WTC11 (cell line): ENCODE results near the gene GRB10. TPM values are rescaled to one million over a fixed set of nuclear protein-coding genes. Genes with fewer than 3 reads are reported as not detected.

Experiments
- ATAC-seq: fragments of 200-7000 bp; cut with Tn5 transposase; 2 replicates; pipeline ENCODE4 v1.10.0; 2021; ENCODE audit warnings: mild to moderate bottlenecking, moderate library complexity
- CTCF ChIA-PET: fragments of 300-600 bp; sonication (Branson Sonifier 250); formaldehyde crosslinking; loops from one replicate; lab custom pipeline; 2021; ENCODE audit warnings: antibody characterized with exemption; lab: Charles Lee
- POLR2A ChIA-PET: fragments of 350-600 bp; sonication (Branson Sonifier 250); formaldehyde crosslinking; loops from one replicate; lab custom pipeline; 2021; ENCODE audit warnings: antibody characterized with exemption; lab: Charles Lee
- DNase-seq: peaks from one replicate; pipeline ENCODE4 v3.0.0; 2021; ENCODE audit warnings: low spot score
- H3K27ac Mint-ChIP-seq: 2 replicates; pipeline ENCODE4 v1.8.0; 2021; ENCODE audit warnings: mixed read lengths
- H3K27me3 Mint-ChIP-seq: 2 replicates; pipeline ENCODE4 v1.8.0; 2021; ENCODE audit warnings: low read depth, mild to moderate bottlenecking, moderate library complexity, mixed read lengths
- H3K36me3 Mint-ChIP-seq: 2 replicates; pipeline ENCODE4 v1.8.0; 2021; ENCODE audit warnings: mixed read lengths
- H3K4me1 Mint-ChIP-seq: 2 replicates; pipeline ENCODE4 v1.8.0; 2022; ENCODE audit warnings: mixed read lengths
- H3K4me3 Mint-ChIP-seq: 2 replicates; pipeline ENCODE4 v1.8.0; 2021; ENCODE audit warnings: mild to moderate bottlenecking, moderate library complexity, mixed read lengths
- H3K9me3 Mint-ChIP-seq: 2 replicates; pipeline ENCODE4 v1.8.0; 2021; ENCODE audit warnings: mixed read lengths
- CTCF ChIP-seq: fragments of 200-600 bp; IDR thresholded peaks from 2 replicates; pipeline ENCODE4 v1.8.0; 2022; ENCODE audit warnings: antibody characterized with exemption
- E2F4 ChIP-seq: sonication (generic); formaldehyde crosslinking; IDR thresholded peaks from 2 replicates; pipeline ENCODE4 v1.8.1; 2022; ENCODE audit warnings: low read depth, mild to moderate bottlenecking, moderate library complexity, missing genetic modification reagents, borderline replicate concordance
- ELF4 ChIP-seq: sonication (generic); formaldehyde crosslinking; IDR thresholded peaks from 2 replicates; pipeline ENCODE4 v1.8.1; 2022; ENCODE audit warnings: low read depth, mild to moderate bottlenecking, moderate library complexity, missing genetic modification reagents
- EMX1 ChIP-seq: fragments of 250-450 bp; sonication (Bioruptor Pico); IDR thresholded peaks from 2 replicates; pipeline ENCODE4 v1.8.0; 2021; ENCODE audit warnings: mild to moderate bottlenecking
- FOXJ3 ChIP-seq: sonication (generic); formaldehyde crosslinking; IDR thresholded peaks from 2 replicates; pipeline ENCODE4 v1.9.0; 2021; ENCODE audit warnings: missing genetic modification reagents, mild to moderate bottlenecking, borderline replicate concordance
- FOXK1 ChIP-seq: sonication (generic); formaldehyde crosslinking; IDR thresholded peaks from 2 replicates; pipeline ENCODE4 v1.8.0; 2022; ENCODE audit warnings: mild to moderate bottlenecking, moderate library complexity, missing genetic modification reagents
- GRHL2 ChIP-seq: fragments of 250-450 bp; sonication (Bioruptor Pico); IDR thresholded peaks from 2 replicates; pipeline ENCODE4 v1.8.0; 2022; ENCODE audit warnings: mild to moderate bottlenecking, moderate library complexity; ENCODE audit not compliant: insufficient replicate concordance, severe bottlenecking
- GTF2I ChIP-seq: fragments of 250-450 bp; sonication (Bioruptor Pico); conservative IDR thresholded peaks from 2 replicates; pipeline ENCODE4 v1.4.0; 2021; ENCODE audit warnings: mild to moderate bottlenecking
- HMGA2 ChIP-seq: fragments of 250-450 bp; sonication (Bioruptor Pico); IDR thresholded peaks from 2 replicates; pipeline ENCODE4 v1.4.0; 2021; ENCODE audit warnings: mild to moderate bottlenecking, moderate library complexity
- IRF1 ChIP-seq: sonication (generic); formaldehyde crosslinking; IDR thresholded peaks from 2 replicates; pipeline ENCODE4 v1.8.0; 2023; ENCODE audit warnings: missing genetic modification reagents
- JUN ChIP-seq: sonication (generic); formaldehyde crosslinking; IDR thresholded peaks from 2 replicates; pipeline ENCODE4 v1.8.0; 2023; ENCODE audit warnings: mild to moderate bottlenecking, missing genetic modification reagents
- MAX ChIP-seq: sonication (generic); formaldehyde crosslinking; IDR thresholded peaks from 2 replicates; pipeline ENCODE4 v1.8.0; 2022; ENCODE audit warnings: mild to moderate bottlenecking, missing genetic modification reagents
- MLX ChIP-seq: sonication (generic); formaldehyde crosslinking; IDR thresholded peaks from 2 replicates; pipeline ENCODE4 v1.8.1; 2023; ENCODE audit warnings: mild to moderate bottlenecking, missing genetic modification reagents, moderate library complexity
- MXD4 ChIP-seq: fragments of 250-450 bp; sonication (Bioruptor Pico); IDR thresholded peaks from 2 replicates; pipeline ENCODE4 v1.8.0; 2021; ENCODE audit warnings: mild to moderate bottlenecking, moderate library complexity, borderline replicate concordance
- NFE2L1 ChIP-seq: sonication (generic); formaldehyde crosslinking; IDR thresholded peaks from 2 replicates; pipeline ENCODE4 v1.8.1; 2023; ENCODE audit warnings: missing genetic modification reagents
- OVOL2 ChIP-seq: fragments of 250-450 bp; sonication (Bioruptor Pico); IDR thresholded peaks from 2 replicates; pipeline ENCODE4 v1.9.0; 2021; ENCODE audit warnings: mild to moderate bottlenecking, borderline replicate concordance
- SP1 ChIP-seq: sonication (generic); formaldehyde crosslinking; conservative IDR thresholded peaks from 2 replicates; pipeline ENCODE4 v1.8.1; 2022; ENCODE audit warnings: missing genetic modification reagents
- USF2 ChIP-seq: sonication (generic); formaldehyde crosslinking; IDR thresholded peaks from 2 replicates; pipeline ENCODE4 v1.8.1; 2023; ENCODE audit warnings: mild to moderate bottlenecking, missing genetic modification reagents, moderate library complexity
- ZBTB21 ChIP-seq: sonication (generic); formaldehyde crosslinking; IDR thresholded peaks from 2 replicates; pipeline ENCODE4 v1.8.1; 2023; ENCODE audit warnings: mild to moderate bottlenecking, missing genetic modification reagents, borderline replicate concordance
- ZNF121 ChIP-seq: sonication (generic); formaldehyde crosslinking; IDR thresholded peaks from 2 replicates; pipeline ENCODE4 v1.8.0; 2023; ENCODE audit warnings: missing genetic modification reagents
- ZNF138 ChIP-seq: sonication (generic); formaldehyde crosslinking; conservative IDR thresholded peaks from 2 replicates; pipeline ENCODE4 v1.8.1; 2022; ENCODE audit warnings: mild to moderate bottlenecking, moderate library complexity, missing genetic modification reagents
- ZNF423 ChIP-seq: fragments of 250-450 bp; sonication (Bioruptor Pico); IDR thresholded peaks from 2 replicates; pipeline ENCODE4 v2.1.2; 2022; ENCODE audit warnings: mild to moderate bottlenecking, moderate library complexity
- total RNA-seq: library from RNA; stranded (reverse); gene quantifications from 3 replicates; pipeline ENCODE4 v1.2.3, GENCODE V29; 2021

Gene GRB10
- total RNA-seq, 1 experiment from 2014 or later, result 103 TPM

GRCh38 chr7:50727072-50727471 is 55.6 kb downstream of the GRB10 start:
- TF ChIP-seq MXD4 (no peak), ELF4 (no peak), OVOL2 (CRISPR knock-in tag) (no peak), MLX (no peak), NFE2L1 (no peak), GTF2I (CRISPR knock-in tag) (no peak), CTCF (no peak), ZNF121 (CRISPR knock-in tag) (no peak), FOXJ3 (no peak), ZBTB21 (no peak), SP1 (CRISPR knock-in tag) (no peak), ZNF423 (CRISPR knock-in tag) (no peak), USF2 (CRISPR knock-in tag) (no peak), EMX1 (CRISPR knock-in tag) (no peak), FOXK1 (no peak), GRHL2 (CRISPR knock-in tag) (no peak), E2F4 (CRISPR knock-in tag) (no peak), ZNF138 (CRISPR knock-in tag) (no peak), JUN (CRISPR knock-in tag) (no peak), IRF1 (CRISPR knock-in tag) (no peak)
- H3K4me1 Mint-ChIP-seq, result peaks cover 25% of the 10 kb centered on the region
- no peak overlapping the region for H3K27ac Mint-ChIP-seq
- no peaks in the 10 kb centered on the region for H3K36me3 Mint-ChIP-seq
- H3K4me3 Mint-ChIP-seq, result no peak overlapping the region
- POLR2A ChIA-PET, result no interaction called here
- H3K27me3 Mint-ChIP-seq, result no peaks in the 10 kb centered on the region
- CTCF ChIA-PET, result interaction anchor here (1.0 kb wide), 1 partner anchor 15 kb away, joined by 4 read pairs; no protein-coding TSS in a partner anchor
- no peaks in the 10 kb centered on the region for H3K9me3 Mint-ChIP-seq
- ATAC-seq (peak; percentile 77), DNase-seq (no peak)

GRCh38 chr7:50725774-50726173 is 56.9 kb downstream of the GRB10 start:
- Mint-ChIP-seq H3K27me3 (no peaks in the 10 kb centered on the region), H3K4me3 (no peak overlapping the region), H3K27ac (peak overlapping the region; percentile 45; the same call in 1 of the 2 replicates), H3K9me3 (no peaks in the 10 kb centered on the region), H3K4me1 (peaks cover 32% of the 10 kb centered on the region), H3K36me3 (no peaks in the 10 kb centered on the region)
- no peak for DNase-seq
- CTCF ChIA-PET, result no interaction called here
- TF ChIP-seq HMGA2 (CRISPR knock-in tag) (no peak), MAX (CRISPR knock-in tag) (no peak)
- POLR2A ChIA-PET, result no interaction called here
- ATAC-seq, result no peak
